NCI-H748 (cell line): ENCODE data around the gene WDR93.
A peak's percentile ranks its signal among the peaks of the same experiment; 100 is the strongest.
"Not testable (repeated sequence)": the region's sequence is repeated elsewhere in the genome, so short reads cannot be mapped to it uniquely, and the experiment has no call there.

Experiments used
- DNase-seq: peaks from one replicate; lab custom pipeline; 2025; ENCODE audit not compliant: unreplicated experiment; lab: John Stamatoyannopoulos, UW

The WDR93 gene

GRCh38 chr15:89767411-89767915 is 76.9 kb downstream of the WDR93 start:
- no peak for DNase-seq

- DNase-seq, result no peak
These were observed 77.5 kb downstream of the WDR93 start for GRCh38 chr15:89768071-89768500.

- no peak for DNase-seq
These were observed 78.8 kb downstream of the WDR93 start for GRCh38 chr15:89769366-89769765.

GRCh38 chr15:89770041-89770440 is 79.4 kb downstream of the WDR93 start:
- no peak for DNase-seq

GRCh38 chr15:89772932-89773583 is 82.4 kb downstream of the WDR93 start:
- DNase-seq, result no peak

- DNase-seq, result no peak
These were observed 83.9 kb downstream of the WDR93 start for GRCh38 chr15:89774492-89774891.

GRCh38 chr15:89775815-89776214 is 85.2 kb downstream of the WDR93 start:
- DNase-seq, result no peak

- peak; percentile 72 for DNase-seq
These were observed 85.9 kb downstream of the WDR93 start, which contains the start of gene MESP2 for GRCh38 chr15:89776274-89777072. MESP2 (plus strand) TSS chr15:89776332; CDS start chr15:89776358, 26 bp downstream.

GRCh38 chr15:89777073-89777751 is 86.6 kb downstream of the WDR93 start:
- no peak for DNase-seq

- no peak for DNase-seq
These were observed 87.3 kb downstream of the WDR93 start for GRCh38 chr15:89777782-89778380.

- DNase-seq, result no peak
These were observed 88.2 kb downstream of the WDR93 start for GRCh38 chr15:89778861-89779260.

GRCh38 chr15:89780601-89781000 is 90.0 kb downstream of the WDR93 start:
- no peak for DNase-seq

GRCh38 chr15:89781055-89781454 is 90.4 kb downstream of the WDR93 start:
- no peak for DNase-seq

GRCh38 chr15:89781891-89782618 is 91.4 kb downstream of the WDR93 start:
- DNase-seq, result no peak

- not testable (repeated sequence) for DNase-seq
These were observed 92.0 kb downstream of the WDR93 start for GRCh38 chr15:89782619-89782950.

GRCh38 chr15:89783111-89783860 is 92.7 kb downstream of the WDR93 start:
- DNase-seq, result no peak

- DNase-seq, result no peak
These were observed 93.5 kb downstream of the WDR93 start for GRCh38 chr15:89783861-89784685.

- no peak for DNase-seq
These were observed 94.0 kb downstream of the WDR93 start for GRCh38 chr15:89784686-89784960.

GRCh38 chr15:89785064-89785773 is 94.6 kb downstream of the WDR93 start:
- DNase-seq, result no peak
